Parathyroid adenoma (tissue), 2 donors: ENCODE data around the gene CD6.

Experiments used
- H2AFZ ChIP-seq: fragments of 300-600 bp; sonication (generic); one replicate; pipeline ENCODE4 v1.7.0; 2017; ENCODE audit warnings: antibody characterized with exemption, mild to moderate bottlenecking
- H3K27ac ChIP-seq: fragments of 300-600 bp; sonication (generic); one replicate; pipeline ENCODE4 v1.7.0; 2017
- H3K27me3 ChIP-seq: fragments of 300-600 bp; sonication (generic); one replicate; pipeline ENCODE4 v1.7.0; 2017; ENCODE audit warnings: low read length; ENCODE audit not compliant: control insufficient read depth, insufficient read depth
- H3K36me3 ChIP-seq: fragments of 300-600 bp; sonication (generic); one replicate; pipeline ENCODE4 v1.7.0; 2017; ENCODE audit warnings: low read length; ENCODE audit not compliant: control insufficient read depth, insufficient read depth
- H3K4me1 ChIP-seq: fragments of 300-600 bp; sonication (generic); one replicate; pipeline ENCODE4 v1.7.0; 2017; ENCODE audit warnings: control low read depth
- H3K4me2 ChIP-seq: fragments of 300-600 bp; sonication (generic); one replicate; pipeline ENCODE4 v1.7.0; 2017; ENCODE audit warnings: low read length
- H3K4me3 ChIP-seq: fragments of 300-600 bp; sonication (generic); one replicate; pipeline ENCODE4 v1.7.0; 2017; ENCODE audit warnings: low read depth, low read length
- H3K79me2 ChIP-seq: fragments of 300-600 bp; sonication (generic); one replicate; pipeline ENCODE4 v1.7.0; 2017; ENCODE audit warnings: control low read depth
- H3K9ac ChIP-seq: fragments of 300-600 bp; sonication (generic); one replicate; pipeline ENCODE4 v1.7.0; 2017; ENCODE audit warnings: mild to moderate bottlenecking
- H3K9me3 ChIP-seq: fragments of 300-600 bp; sonication (generic); one replicate; pipeline ENCODE4 v1.7.0; 2017; ENCODE audit warnings: low read length; ENCODE audit not compliant: control insufficient read depth
- TF ChIP-seq, protein P1 (sequence below): fragments of 300-600 bp; sonication (generic); IDR thresholded peaks from one replicate; pipeline ENCODE4 v1.7.0; 2017; ENCODE audit warnings: antibody characterized with exemption, mild to moderate bottlenecking
- donor health status: primary hyperparathyroidism.

Gene CD6

DNA sequence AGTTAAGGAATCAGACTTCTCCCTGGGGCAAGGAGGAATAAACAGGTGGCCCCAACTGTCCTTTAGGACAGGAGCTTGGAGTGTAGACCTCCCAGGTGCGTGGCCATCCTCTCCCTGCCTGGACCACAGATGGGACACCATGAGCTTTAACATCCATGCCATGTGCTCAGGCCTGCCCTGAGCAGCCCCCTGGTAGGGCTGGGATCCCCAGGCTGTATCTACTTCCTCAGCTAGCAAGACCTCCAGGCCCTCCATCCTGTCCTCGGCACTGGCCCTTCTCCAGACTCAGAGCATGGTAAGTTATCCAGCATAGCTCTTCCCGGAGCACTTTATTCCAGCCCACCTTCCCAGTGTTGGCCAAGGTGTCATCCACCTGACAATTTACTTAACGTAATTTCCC, 5.7 kb downstream of the CD6 start:
- H3K4me1 ChIP-seq, result no peaks in the 10 kb centered on the region
- H3K9ac ChIP-seq, result no peak overlapping the region

DNA sequence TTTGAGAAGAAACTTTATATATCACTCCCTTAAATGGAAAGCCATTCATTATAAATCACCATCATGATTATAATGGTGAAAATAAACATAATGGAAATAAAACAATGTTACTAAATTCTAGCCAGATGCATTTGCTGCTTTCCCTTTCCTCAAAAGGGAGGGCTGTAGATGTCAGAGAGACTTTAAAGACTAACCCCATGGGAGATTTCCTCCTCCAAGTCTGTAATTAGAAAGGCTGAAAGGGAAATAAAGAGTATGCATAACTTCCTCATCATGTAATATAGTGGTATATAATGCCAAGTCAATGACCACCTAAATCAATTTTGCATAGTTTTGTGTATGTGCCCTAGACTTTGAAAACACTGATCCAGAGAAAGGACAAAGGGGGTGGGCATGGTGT, 6.4 kb downstream of the CD6 start:
- Histone ChIP-seq H3K36me3 (no peaks in the 10 kb centered on the region), H3K9me3 (no peaks in the 10 kb centered on the region), H3K27me3 (no peaks in the 10 kb centered on the region), H3K4me3 (no peak overlapping the region), H3K4me1 (no peaks in the 10 kb centered on the region), H3K9ac (no peak overlapping the region), H3K27ac (no peak overlapping the region), H3K4me2 (no peak overlapping the region), H3K79me2 (no peaks in the 10 kb centered on the region), H2AFZ (no peak overlapping the region)
- TF ChIP-seq, protein P1, sequence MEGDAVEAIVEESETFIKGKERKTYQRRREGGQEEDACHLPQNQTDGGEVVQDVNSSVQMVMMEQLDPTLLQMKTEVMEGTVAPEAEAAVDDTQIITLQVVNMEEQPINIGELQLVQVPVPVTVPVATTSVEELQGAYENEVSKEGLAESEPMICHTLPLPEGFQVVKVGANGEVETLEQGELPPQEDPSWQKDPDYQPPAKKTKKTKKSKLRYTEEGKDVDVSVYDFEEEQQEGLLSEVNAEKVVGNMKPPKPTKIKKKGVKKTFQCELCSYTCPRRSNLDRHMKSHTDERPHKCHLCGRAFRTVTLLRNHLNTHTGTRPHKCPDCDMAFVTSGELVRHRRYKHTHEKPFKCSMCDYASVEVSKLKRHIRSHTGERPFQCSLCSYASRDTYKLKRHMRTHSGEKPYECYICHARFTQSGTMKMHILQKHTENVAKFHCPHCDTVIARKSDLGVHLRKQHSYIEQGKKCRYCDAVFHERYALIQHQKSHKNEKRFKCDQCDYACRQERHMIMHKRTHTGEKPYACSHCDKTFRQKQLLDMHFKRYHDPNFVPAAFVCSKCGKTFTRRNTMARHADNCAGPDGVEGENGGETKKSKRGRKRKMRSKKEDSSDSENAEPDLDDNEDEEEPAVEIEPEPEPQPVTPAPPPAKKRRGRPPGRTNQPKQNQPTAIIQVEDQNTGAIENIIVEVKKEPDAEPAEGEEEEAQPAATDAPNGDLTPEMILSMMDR, result no peak

More for the DNA sequence above, 5.7 kb downstream of the CD6 start:
- Histone ChIP-seq H3K27me3 (no peaks in the 10 kb centered on the region), H3K36me3 (no peaks in the 10 kb centered on the region), H2AFZ (no peak overlapping the region), H3K27ac (no peak overlapping the region), H3K4me3 (no peak overlapping the region), H3K9me3 (no peaks in the 10 kb centered on the region), H3K4me2 (no peak overlapping the region), H3K79me2 (no peaks in the 10 kb centered on the region)
- TF ChIP-seq, protein P1, result no peak

DNA sequence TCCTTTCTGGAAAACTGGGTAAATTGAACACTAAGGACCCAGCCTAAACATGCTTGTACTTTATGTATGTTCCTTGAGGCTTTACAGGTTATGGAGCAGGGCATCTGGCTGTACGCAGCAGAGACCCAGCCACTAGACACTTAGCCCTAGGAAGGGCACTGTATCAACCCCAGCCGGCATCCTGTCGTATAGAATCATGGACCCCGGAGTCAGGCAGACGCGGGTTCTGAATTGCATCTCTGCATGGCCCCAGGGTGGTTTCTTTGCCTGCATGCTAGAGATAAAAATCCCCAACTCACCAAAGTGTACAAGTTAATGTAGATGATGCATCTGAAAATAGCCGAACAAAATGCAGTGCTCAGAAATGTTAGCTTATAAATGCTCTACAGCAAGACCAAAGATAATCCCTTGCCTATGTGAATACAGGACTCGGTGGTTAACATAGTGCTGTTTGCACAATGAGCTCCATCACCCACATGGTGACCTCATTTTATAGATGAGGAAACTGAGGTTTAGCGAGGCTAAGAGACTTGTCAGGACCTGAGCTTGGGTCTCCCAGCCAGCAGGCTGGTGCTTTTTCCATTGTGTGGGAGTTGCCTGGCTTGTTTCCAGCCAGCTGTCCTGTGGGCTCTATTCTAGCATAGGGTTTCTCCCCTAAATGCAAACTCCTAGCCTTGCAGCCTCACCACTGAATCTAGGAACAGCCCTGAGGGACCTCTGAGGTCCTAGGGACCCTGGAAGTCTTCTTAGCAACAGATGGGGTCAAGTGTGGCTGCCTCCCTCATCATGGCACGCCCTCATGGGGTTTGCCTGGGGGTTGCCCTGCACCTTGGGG, 7.3 kb downstream of the CD6 start:
- Histone ChIP-seq H3K9ac (no peak overlapping the region), H3K9me3 (no peaks in the 10 kb centered on the region), H3K27ac (no peak overlapping the region), H3K4me2 (no peak overlapping the region), H3K27me3 (no peaks in the 10 kb centered on the region), H3K4me3 (no peak overlapping the region), H2AFZ (no peak overlapping the region), H3K4me1 (no peaks in the 10 kb centered on the region), H3K79me2 (no peaks in the 10 kb centered on the region), H3K36me3 (no peaks in the 10 kb centered on the region)
- TF ChIP-seq, protein P1, result no peak

DNA sequence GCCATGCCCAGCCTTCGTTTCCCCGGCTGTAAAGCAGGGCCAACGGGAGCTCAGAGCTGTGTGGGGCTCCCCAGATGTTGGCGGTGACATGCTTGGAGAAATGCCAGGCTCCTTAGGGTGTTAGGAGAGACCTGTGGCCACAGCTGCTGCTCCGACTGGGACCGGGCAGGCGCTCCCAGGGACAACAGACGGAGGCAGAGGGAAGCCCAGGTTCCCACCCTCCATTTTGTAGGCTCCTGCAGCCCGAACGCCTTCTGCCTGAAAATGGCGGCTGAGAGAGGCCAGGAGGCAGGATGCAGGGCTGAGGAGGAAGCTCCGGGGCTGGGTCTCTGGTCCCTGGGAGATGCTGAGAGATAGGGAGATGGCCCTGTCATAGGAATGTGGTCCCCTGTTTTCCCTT, 10.0 kb downstream of the CD6 start:
- Histone ChIP-seq H3K4me1 (no peaks in the 10 kb centered on the region), H3K27ac (no peak overlapping the region), H3K79me2 (no peaks in the 10 kb centered on the region), H2AFZ (no peak overlapping the region), H3K4me2 (no peak overlapping the region), H3K9me3 (no peaks in the 10 kb centered on the region), H3K4me3 (no peak overlapping the region), H3K27me3 (no peaks in the 10 kb centered on the region), H3K9ac (no peak overlapping the region), H3K36me3 (no peaks in the 10 kb centered on the region)
- TF ChIP-seq, protein P1, result no peak

DNA sequence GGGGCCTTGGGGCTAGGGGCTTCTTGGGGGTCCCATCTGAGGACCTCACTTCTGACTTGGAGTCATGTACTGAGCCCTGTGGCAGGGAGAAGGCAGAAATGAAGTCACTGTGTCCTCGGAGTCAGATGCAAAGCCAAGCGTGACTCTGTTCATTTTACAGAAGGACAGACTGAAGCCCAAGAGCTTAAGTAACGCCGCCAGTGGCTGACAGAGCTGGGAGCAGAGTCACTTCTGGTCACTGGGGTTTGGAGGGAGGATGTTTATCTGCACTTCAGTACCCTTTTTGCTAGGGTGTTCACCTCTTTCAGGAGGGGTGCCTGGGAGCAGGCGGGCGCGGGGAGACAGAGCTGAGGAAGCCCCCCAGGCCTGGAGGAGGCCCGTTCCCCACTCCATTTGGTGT, 10.7 kb downstream of the CD6 start:
- Histone ChIP-seq H3K9me3 (no peaks in the 10 kb centered on the region), H2AFZ (no peak overlapping the region), H3K27me3 (no peaks in the 10 kb centered on the region), H3K27ac (no peak overlapping the region), H3K4me2 (no peak overlapping the region), H3K36me3 (no peaks in the 10 kb centered on the region), H3K4me3 (no peak overlapping the region), H3K79me2 (no peaks in the 10 kb centered on the region), H3K9ac (no peak overlapping the region), H3K4me1 (no peaks in the 10 kb centered on the region)
- TF ChIP-seq, protein P1, result no peak
